GF-D8 (cell line): ENCODE results near the gene CLDN9.

Experiments
- DNase-seq: peaks from one replicate; lab custom pipeline; 2025; lab: John Stamatoyannopoulos, UW

CLDN9 gene

GRCh38 chr16:3019594-3020246 is 7.0 kb downstream of the CLDN9 start:
- DNase-seq: no peak

- DNase-seq: peak; percentile 33
Observed at GRCh38 chr16:3020247-3020603, 7.5 kb downstream of the CLDN9 start, which contains the start of gene TNFRSF12A. Gene TNFRSF12A (plus strand): TSS chr16:3020368. CDS start chr16:3020398, 30 bp downstream.

GRCh38 chr16:3020604-3021448 is 8.1 kb downstream of the CLDN9 start:
- no peak for DNase-seq

DNA sequence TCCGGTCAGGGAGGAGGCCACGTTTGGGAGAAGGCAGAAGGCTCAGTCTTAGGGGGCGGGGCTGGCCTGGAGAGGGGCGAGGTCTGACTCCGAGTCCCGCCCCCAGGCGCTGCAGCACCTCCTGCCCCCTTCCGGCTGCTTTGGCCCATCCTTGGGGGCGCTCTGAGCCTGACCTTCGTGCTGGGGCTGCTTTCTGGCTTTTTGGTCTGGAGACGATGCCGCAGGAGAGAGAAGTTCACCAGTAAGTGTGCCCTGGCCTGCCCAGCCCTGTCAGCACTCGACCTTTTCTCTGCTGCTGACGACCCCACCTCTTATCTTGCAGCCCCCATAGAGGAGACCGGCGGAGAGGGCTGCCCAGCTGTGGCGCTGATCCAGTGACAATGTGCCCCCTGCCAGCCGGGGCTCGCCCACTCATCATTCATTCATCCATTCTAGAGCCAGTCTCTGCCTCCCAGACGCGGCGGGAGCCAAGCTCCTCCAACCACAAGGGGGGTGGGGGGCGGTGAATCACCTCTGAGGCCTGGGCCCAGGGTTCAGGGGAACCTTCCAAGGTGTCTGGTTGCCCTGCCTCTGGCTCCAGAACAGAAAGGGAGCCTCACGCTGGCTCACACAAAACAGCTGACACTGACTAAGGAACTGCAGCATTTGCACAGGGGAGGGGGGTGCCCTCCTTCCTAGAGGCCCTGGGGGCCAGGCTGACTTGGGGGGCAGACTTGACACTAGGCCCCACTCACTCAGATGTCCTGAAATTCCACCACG is 8.9 kb downstream of the CLDN9 start:
- DNase-seq: no peak

DNA sequence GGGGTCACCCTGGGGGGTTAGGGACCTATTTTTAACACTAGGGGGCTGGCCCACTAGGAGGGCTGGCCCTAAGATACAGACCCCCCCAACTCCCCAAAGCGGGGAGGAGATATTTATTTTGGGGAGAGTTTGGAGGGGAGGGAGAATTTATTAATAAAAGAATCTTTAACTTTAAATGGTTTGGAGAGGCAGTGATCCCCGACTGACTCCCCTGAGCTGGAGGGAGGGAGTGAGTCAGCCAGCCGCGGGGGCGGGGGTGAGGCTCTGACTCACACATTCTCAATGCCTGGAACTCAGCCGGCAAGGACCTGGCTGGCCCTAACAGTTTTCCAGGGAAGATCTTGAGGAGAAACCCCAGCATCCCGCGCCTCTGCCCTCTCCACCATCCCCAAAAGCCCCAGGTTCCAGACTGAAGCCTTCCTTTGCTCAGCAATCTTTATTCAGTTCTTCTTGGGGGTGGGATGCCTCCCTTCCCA is 9.5 kb downstream of the CLDN9 start:
- no peak for DNase-seq

DNA sequence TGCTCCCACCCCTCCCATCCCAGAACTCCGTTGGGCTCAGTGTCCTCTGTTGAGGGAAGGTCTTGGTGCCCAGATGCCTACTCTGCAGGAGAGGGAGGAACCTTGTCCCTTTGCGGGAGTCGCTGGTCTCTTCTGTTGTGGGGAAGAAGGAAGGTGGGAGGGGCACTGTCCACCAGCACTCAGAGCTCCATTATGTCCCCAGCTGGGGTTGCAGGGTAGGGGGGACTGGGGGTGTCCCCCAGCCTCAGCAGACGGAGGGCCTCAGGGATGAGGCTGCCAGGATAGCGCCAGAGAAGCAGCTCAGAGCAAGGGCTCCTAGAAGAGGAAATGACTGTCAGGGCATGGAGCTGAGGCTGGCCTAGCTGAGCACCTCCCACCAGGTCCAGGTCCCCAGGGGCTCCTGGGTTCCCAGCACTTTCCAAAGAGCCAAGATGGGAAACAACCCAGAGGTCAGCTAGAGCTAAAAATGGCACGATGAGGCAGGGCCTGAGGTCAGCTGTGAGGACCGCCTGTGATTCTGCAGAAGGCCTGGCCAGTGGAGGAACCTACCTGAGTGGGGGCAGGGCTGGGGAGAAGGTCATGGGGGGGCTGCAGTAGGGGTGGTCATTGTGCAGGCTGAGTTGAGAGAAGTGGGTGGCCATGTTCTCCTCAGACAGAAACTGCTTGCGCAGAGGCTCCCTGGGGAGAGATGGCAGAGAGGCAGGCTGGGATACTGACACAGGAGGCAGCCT is 10.1 kb downstream of the CLDN9 start:
- DNase-seq: no peak

DNA sequence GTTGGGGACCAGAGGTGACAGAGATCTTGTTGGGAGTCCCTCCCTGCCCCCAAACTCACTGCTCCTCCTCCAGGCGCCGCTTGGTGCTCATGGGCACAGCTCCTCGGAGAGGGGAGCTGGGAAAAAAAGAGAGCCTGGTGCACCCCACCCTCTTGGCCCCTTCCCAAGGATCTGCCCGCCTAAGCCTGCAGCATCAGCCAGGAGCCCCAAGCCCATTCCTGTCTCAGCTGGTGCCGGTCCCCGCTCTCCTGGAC is 10.6 kb downstream of the CLDN9 start:
- DNase-seq: no peak

GRCh38 chr16:3023669-3024478 is 11.2 kb downstream of the CLDN9 start, which contains the start of the genes HCFC1R1 and THOC6:
Gene HCFC1R1 (minus strand): TSS chr16:3023942. CDS start chr16:3023941, 1 bp downstream.
Gene THOC6 (plus strand): TSS chr16:3024035. CDS start chr16:3024327, 292 bp downstream.
- peak; percentile 90 for DNase-seq

DNA sequence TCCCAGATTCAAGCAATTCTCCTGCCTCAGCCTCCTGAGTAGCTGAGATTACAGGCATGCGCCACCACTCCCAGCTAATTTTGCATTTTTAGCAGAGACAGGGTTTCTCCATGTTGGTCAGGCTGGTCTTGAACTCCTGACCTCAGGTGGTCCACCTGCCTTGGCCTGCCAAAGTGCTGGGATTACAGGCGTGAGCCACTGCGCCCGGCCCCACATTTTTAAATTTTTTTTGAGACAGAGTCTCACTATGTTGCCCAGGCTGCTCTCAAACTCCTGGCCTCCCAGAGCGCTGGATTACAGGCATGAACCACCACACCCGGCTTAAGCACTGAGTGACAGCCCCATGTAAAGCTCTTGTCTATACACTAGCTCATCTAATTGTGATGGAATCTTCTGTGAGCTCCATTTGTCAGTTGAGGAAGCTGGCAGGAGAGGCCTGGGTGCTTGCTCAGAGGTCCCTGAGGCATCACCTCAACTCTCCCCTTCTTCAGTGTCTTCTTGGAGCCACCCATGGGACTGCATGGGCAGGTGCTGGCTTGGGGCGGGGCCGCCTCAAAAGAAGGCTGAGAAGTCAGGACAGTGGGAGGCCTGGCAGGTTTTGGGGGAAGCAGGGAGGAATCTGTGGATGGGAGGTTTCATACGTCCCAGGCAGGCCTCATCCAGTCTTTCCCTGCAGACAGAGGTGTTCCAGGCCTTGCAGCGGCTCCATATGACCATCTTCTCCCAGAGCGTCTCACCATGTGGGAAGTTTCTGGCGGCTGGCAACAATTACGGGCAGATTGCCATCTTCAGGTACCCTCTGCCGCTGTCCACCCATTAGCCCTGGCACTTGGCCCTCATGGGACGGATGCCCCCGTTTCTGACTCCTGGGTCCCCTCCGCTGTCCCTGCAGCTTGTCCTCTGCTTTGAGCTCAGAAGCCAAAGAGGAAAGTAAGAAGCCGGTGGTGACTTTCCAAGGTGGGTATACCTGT is 12.6 kb downstream of the CLDN9 start:
- DNase-seq: no peak

DNA sequence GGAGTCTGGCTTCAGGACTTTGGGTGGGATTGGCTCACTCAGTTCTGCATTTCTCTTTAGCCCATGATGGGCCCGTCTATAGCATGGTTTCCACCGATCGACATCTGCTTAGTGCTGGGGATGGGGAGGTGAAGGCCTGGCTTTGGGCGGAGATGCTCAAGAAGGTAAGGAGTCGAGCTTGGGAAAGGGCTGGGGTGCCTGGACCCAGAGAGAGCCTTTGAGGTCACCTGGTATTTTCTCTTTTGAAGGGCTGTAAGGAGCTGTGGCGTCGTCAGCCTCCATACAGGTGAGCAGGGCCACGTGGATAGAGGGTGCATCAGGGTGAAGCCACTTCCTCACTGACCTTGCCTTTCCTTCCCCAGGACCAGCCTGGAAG is 13.3 kb downstream of the CLDN9 start:
- DNase-seq: no peak

DNA sequence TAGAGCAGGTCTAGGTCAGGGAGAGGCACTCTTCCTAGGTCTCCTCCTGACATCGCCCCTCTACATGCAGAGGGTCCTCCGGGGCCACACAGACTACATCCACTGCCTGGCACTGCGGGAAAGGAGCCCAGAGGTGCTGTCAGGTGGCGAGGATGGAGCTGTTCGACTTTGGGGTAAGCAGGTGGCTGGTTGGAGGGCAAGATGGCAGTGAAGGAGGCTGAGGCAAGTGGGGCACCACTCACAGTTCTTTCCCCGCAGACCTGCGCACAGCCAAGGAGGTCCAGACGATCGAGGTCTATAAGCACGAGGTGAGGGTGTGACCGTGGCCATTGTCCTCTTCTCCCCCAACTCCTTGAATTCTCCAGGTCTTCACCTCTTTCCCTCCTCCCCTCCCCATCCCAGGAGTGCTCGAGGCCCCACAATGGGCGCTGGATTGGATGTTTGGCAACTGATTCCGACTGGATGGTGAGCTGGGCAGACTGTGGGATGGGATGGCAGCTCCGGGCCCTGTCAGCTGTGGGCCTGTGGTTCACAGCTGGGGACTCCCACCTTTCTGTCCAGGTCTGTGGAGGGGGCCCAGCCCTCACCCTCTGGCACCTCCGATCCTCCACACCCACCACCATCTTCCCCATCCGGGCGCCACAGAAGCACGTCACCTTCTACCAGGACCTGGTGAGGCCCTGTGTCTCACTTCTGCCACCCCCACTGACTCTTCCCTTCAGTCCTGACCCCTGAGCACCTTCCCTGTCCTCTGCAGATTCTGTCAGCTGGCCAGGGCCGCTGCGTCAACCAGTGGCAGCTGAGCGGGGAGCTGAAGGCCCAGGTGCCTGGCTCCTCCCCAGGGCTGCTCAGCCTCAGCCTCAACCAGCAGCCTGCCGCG is 14.1 kb downstream of the CLDN9 start:
- DNase-seq: no peak

DNA sequence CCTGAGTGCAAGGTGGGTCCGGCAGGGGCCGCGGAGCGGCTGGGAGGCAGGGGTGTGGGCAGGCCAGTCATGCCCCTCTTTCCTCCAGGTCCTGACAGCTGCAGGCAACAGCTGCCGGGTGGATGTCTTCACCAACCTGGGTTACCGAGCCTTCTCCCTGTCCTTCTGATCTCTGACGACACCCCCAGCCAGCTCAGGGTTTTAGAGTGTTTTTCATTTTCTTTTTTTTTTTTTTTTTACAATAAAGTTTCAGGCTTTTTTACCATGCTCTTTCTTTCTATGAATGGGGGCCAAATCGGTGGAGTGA is 14.7 kb downstream of the CLDN9 start:
- no peak for DNase-seq

DNA sequence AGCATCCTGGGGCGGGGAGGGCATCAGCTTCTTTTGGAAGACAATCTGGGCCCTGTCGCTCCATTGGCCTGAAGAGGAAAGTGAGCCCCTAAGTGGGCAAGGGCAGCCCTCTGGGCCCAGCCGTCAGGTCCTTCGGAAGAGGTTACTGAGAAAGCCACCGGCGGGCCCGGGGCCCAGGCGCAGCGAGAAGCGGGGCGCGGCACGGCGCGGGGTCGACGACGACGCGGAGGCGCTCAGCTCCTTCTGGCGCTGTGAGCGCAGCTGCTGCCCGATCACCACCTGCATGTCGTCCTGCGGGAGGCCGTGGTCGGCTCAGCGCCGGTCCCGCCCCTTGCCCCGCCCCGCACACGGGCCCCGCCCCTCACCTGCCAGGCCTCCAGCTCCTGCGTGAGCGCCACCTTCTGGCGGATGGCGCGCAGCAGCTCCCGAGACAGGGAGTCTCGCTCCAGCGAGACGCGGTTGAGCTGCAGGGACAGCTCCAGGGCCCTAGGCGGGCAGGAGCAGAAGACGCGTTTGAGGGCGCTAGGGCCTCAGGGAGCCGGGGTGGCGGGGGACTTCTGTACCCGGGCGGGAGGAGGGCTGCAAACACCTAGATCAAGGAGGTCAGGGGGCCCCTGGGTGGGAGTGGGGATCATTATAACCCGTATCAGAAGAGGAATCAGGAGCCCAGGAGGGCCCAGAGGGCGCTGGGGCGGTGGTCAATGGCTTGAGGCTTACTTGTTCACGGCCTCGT is 15.4 kb downstream of the CLDN9 start:
- DNase-seq: peak; percentile 30

DNA sequence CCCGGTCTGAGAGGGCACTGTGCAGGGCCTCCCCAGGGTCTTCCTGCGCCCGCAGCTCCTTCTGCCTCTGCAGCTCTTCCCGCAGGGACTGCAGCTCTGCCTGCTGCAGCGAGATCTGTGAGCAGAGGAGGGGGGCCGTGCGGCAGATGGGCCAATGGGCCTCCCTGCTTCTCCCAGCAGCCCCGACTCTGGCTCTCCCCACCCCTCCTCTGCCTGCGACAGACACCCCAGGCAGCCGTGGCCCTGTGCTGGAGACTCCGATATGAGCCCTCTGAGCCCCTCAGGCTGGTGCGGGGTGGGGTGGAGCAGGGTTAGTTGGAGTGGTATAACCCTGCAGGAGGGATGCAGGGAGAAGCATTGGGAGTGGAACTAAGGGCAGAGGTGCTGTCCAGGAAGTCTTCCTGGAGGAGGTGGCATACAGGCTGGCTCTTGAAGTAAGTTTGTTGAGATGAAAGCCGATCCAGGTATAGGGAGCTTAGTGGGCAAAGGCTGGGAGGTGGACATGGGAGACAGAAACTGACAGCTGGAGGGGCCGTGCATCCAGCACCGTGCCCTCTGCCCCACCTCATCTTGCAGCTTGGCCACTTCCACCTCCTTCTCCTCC is 16.1 kb downstream of the CLDN9 start:
- DNase-seq: no peak

DNA sequence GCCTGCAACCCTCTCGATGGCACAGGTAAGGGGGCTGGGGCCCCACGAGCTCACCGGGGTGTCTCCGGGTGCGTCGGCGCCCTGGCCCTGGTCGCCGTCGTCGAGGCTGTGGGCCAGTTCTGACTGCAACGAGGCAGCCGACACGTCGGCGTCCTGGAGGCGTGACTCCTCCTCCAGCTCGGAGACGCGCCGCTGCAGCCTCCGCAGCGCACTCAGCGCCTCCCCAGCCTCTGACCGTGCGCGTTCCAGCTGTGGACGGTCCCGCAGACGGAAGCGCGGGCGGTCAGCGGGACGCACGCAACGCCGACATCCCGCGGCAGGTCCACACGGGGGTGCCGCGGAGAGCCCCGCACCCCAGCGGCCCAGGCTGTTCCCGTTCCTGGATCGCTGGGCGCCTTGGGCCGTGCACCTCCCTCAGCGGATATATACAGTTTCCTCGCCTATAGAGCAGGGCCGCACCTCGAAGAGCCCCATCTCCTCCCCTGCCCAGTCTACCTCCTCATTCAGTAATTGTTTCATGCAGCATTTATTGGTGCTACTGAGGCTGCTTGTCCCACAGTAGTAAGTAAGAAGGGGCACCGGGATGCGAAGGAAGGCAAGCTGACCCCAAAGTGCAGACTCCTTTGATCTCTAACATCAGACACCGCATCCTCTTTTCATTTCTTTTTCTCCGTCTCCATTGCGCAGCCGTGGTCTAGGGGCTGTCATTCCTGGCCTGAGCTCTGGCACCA is 16.9 kb downstream of the CLDN9 start:
- DNase-seq: no peak

DNA sequence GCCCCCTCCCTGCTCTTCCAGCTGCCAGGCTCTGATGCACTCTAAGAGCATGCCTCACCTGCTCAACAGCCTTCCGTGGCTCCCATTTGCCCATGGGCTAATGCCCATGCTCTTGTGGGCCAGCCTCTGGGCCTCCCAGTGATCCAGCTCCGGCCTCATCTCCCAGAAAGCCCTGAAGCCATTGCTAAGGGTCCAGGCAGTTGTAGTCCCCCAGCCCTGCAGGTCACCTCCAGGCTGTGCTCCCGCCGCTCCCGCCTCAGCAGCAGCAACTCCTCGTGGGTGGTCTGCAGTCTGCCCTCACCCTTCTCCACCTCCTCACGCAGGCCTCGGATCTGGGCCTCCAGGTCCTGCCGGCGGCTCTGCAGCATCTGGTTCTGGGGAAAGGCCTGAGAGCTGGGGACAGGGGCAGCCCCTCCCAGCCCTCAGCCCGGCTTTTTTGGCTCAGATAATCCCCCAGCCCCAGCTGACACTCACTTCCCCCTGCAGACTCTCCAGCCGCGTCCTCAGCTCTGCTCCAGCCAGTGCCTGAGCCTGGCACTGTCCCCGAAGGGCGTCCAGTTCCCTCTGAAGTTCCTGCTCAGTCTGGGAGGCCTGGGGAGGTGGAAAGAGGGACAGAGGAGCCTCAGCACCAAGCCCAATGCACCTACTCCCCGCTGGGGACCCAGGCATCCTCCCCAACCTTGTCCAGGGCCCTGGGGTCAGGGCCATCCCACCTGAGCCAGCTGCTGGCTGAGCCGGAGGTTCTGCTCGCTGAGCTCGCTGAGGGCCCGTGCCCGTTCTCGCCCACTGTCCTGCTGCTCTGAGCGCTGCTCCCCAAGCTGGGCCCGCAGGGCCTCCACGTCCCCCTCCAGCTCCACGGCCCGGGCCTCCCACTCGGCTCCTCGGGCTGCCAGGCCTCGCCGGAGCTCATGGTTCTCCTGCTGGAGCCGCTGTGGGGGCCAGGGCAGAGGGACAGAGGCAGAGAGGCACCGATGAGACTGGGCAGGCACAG is 17.8 kb downstream of the CLDN9 start:
- DNase-seq: no peak
